ENCODE data around the gene OR5A2.
"Not testable (repeated sequence)": the region's sequence is repeated elsewhere in the genome, so short reads cannot be mapped to it uniquely, and the experiment has no call there.

OR5A2 gene

GRCh38 chr11:59400461-59401261 lies 25.6 kb downstream of the OR5A2 start:
- Histone ChIP-seq H3K27ac (no peak overlapping the region), H3K4me3 (no peak overlapping the region)
- DNase-seq (ENCODE audit: low spot score), result no peak
- TF ChIP-seq, protein P1, sequence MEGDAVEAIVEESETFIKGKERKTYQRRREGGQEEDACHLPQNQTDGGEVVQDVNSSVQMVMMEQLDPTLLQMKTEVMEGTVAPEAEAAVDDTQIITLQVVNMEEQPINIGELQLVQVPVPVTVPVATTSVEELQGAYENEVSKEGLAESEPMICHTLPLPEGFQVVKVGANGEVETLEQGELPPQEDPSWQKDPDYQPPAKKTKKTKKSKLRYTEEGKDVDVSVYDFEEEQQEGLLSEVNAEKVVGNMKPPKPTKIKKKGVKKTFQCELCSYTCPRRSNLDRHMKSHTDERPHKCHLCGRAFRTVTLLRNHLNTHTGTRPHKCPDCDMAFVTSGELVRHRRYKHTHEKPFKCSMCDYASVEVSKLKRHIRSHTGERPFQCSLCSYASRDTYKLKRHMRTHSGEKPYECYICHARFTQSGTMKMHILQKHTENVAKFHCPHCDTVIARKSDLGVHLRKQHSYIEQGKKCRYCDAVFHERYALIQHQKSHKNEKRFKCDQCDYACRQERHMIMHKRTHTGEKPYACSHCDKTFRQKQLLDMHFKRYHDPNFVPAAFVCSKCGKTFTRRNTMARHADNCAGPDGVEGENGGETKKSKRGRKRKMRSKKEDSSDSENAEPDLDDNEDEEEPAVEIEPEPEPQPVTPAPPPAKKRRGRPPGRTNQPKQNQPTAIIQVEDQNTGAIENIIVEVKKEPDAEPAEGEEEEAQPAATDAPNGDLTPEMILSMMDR (IDR thresholded peaks at IDR 0.05), result no peak

DNA sequence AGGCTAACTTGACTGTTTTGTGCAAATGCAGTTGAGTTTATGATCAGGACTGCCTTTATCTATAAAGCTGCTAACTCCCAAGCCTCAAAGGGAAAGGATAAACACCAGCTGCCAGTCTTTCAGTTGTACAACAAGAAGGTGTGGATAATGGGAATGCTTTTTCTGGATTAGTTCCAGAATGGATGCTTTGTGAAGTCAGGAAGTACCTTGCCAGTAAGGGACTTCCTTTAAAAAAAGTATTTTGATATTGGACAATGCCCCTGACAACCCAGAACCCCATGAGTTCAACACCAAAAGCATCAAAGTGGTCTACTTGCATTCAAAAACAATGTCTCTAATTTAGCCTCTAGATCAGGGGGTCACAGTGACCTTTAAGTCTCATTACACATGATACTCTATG lies 32.0 kb downstream of the OR5A2 start:
- TF ChIP-seq, protein P1 (IDR thresholded peaks at IDR 0.05), result no peak
- DNase-seq (ENCODE audit: low spot score), result no peak
- Histone ChIP-seq H3K4me3 (no peak overlapping the region), H3K27ac (no peak overlapping the region)

DNA sequence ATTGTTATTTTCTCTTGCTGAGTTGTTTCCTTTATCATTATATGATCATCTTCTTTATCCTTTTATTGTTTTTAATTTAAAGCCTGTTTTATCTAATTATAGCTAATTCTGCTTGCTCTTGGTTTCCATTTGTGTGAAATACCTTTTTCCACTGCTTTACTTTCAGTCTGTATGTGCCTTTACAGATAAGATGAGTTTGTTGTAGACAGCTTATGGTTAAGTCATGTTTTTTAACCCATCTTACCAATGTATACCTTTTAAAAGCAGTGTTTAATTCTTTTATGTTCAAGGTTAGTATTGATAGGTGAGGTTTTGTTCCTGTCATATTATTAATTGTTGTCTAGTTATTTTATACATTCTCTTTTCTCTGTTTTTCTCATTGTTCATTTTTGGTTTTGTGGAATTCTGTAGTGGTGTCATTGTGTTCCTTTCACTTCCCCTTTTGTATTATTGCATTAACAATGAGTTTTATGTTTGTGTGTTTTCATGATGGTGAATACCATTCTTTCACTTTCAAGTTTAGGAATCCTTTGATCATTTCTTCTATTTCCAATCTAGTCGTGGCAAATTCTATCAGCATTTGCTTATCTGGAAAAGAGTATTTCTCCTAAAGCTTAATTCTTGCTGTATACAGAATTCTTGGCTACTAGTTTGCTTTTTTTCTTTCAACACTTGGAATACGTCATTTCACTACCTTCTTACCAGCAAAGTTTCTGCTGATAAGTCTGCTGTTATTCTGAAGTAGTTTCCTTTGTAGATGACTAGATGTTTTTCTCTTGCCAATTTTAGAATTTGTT lies 45.8 kb downstream of the OR5A2 start:
- H3K4me3 ChIP-seq, result no peak overlapping the region
- no peak overlapping the region for H3K27ac ChIP-seq
- no peak for DNase-seq (ENCODE audit: low spot score)
- TF ChIP-seq, protein P1 (IDR thresholded peaks at IDR 0.05), result no peak

DNA sequence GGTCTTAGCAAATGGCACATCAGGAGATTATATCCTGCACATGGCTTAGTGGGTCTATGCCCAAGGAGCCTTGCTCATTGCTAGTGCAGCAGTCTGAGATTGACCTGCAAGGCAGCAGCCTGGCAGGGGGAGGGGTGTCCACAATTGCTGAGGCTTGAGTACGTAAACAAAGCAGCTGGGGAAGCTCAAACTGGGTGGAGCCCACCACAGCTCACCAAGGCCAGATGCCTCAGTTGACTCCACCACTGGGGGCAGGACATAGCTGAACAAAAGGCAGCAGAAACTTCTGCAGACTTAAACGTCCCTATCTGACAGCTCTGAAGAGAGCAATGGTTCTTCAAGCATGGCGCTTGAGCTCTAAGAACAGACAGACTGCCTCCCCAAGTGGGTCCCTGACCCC lies 53.9 kb downstream of the OR5A2 start:
- not testable (repeated sequence) for DNase-seq (ENCODE audit: low spot score); H3K4me3 ChIP-seq; H3K27ac ChIP-seq

GRCh38 chr11:59368238-59369022 lies 57.8 kb downstream of the OR5A2 start:
- DNase-seq (ENCODE audit: low spot score), result no peak
- Histone ChIP-seq H3K27ac (peak overlapping the region in 1 of 2 donors; percentile 32), H3K4me3 (no peak overlapping the region)
- TF ChIP-seq, protein P1 (IDR thresholded peaks at IDR 0.05), result no peak
